Lung (tissue), 12 donors: ENCODE results near the gene PPP1R3D. TPM values are rescaled to one million over a fixed set of nuclear protein-coding genes. Genes with fewer than 3 reads are reported as not detected.
A peak's percentile ranks its signal among the peaks of the same experiment; 100 is the strongest.

ENCODE experiments used
- ATAC-seq: fragments of 200-7000 bp; cut with Tn5 transposase; one replicate; pipeline ENCODE4 v1.9.1; 2020; ENCODE audit warnings: moderate number of reproducible peaks; ENCODE audit not compliant: insufficient read depth, low FRiP score
- DNase-seq, 3 donors: peaks; one replicate each; pipeline ENCODE4 v3.0.0-alpha.2; 2013 to 2017
- H3K27ac ChIP-seq, 2 donors: one replicate each; pipeline ENCODE4 v1.5.1; 2013; ENCODE audit warnings: mild to moderate bottlenecking in 2 of 2, moderate library complexity in 2 of 2, control low read depth in 1 of 2, inconsistent platforms in 1 of 2, low read depth in 1 of 2, low read length in 1 of 2
- H3K27me3 ChIP-seq, 3 donors: one replicate each; pipeline ENCODE4 v1.5.1; 2013; ENCODE audit warnings: low read length in 2 of 3; ENCODE audit not compliant: control insufficient read depth in 3 of 3, insufficient read depth in 3 of 3
- H3K36me3 ChIP-seq, 4 donors: one replicate each; pipeline ENCODE4 v1.5.1; 2013; ENCODE audit warnings: low read length in 4 of 4, mild to moderate bottlenecking in 1 of 4, moderate library complexity in 1 of 4; ENCODE audit not compliant: control insufficient read depth in 4 of 4, insufficient read depth in 4 of 4
- H3K4me1 ChIP-seq, 5 donors: one replicate each; pipeline ENCODE4 v1.5.1; 2013; ENCODE audit warnings: low read length in 5 of 5, mild to moderate bottlenecking in 2 of 5, moderate library complexity in 1 of 5; ENCODE audit not compliant: control insufficient read depth in 5 of 5, insufficient read depth in 5 of 5
- H3K4me3 ChIP-seq: one replicate; pipeline ENCODE4 v1.5.1; 2013; ENCODE audit warnings: mild to moderate bottlenecking, control low read depth, moderate library complexity
- H3K9ac ChIP-seq, 2 donors: one replicate each; pipeline ENCODE4 v1.5.1; 2013; ENCODE audit warnings: low read length in 2 of 2, control low read depth in 1 of 2; ENCODE audit not compliant: insufficient read depth in 1 of 2
- H3K9me3 ChIP-seq, 4 donors: one replicate each; pipeline ENCODE4 v1.5.1; 2013; ENCODE audit warnings: low read length in 3 of 4, mild to moderate bottlenecking in 1 of 4, moderate library complexity in 1 of 4; ENCODE audit not compliant: control insufficient read depth in 4 of 4, insufficient read depth in 3 of 4
- WGBS, 2 donors: extraction: QIAGEN DNeasy Blood & Tissue Kit; methylation state at CpG; one replicate each; pipeline ENCODE4 v1.1.7; 2013; 5-methylcytosine and 5-hydroxymethylcytosine counted together
- polyA plus RNA-seq, 2 donors: library from polyadenylated mRNA; stranded (reverse); fragments of 200-250 nt; gene quantifications; one replicate each; pipeline ENCODE4 v1.2.1, GENCODE V29; 2013
- total RNA-seq, 2 donors: library from RNA; depleted of rRNA in 1 of 2; stranded (reverse); fragments of >200 nt in 1 of 2; gene quantifications; one replicate each; pipeline ENCODE4 v1.2.1, GENCODE V29; 2014 to 2021
- TF ChIP-seq, protein P1 (sequence below): IDR thresholded peaks from 2 replicates; pipeline ENCODE4 v1.5.1; 2012; ENCODE audit warnings: mild to moderate bottlenecking; ENCODE audit errors: control extremely low read depth, extremely low read depth
- donor health status: control.
- donor health status: control.
- donor health status: Bipolar disorder and iron deficiency.
- donor health status: healthy.
- donor health status: DM: yes; HTN: yes; CAD: no.

PPP1R3D gene
- total and polyA plus RNA-seq, 4 donors, result 3.8 to 11.8 (median 8.1) TPM

DNA sequence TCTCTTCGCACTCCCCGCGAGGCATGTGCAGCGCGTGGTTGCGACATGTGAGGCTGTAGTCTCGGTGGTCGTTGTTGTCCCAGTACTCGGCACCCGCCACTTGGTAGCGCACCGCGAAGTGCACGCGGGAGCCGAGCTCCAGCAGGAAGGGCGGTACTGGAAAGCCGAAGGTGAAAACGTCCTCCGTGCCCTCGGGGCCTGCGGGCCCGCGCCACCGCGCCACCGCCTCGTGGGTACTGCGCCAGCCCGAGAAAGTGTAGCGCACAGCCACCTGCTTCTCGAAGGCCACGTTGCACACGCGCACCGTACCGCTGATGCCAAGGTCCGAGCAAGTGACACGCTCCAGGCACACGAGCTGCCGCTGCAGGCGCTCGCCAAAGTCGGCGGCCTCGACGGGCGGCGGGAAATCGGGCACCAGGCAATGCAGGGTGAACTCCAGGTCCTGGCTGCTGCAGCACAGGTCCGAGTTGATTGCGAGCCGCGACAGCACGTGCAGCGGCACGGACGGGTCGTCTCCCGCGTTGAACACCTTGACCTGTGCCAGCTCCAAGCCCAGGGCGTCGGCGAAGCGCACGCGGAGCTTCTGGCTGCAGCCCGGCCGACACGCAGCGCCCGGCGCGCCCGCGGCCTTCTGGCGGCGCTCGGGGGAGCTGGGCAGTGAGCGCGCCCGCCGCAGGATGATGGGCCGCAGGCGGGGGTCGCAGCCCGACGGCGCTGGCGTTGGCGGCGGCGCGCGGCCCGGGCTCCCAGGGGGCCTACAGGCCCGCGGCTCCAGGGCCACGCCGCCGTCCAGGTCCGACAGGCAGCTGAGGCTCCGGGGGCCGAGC, 840 bp downstream of the PPP1R3D start:
- Histone ChIP-seq H3K9me3 (no peaks in the 10 kb centered on the region), H3K36me3 (peaks cover 0 to 10% (median 4%) of the 10 kb centered on the region in 4 donors), H3K4me1 (peaks cover 8 to 54% (median 21%) of the 10 kb centered on the region in 5 donors), H3K27me3 (no peaks in the 10 kb centered on the region), H3K9ac (peak overlapping the region in 1 of 2 donors; percentile 68), H3K27ac (peak overlapping the region; percentile 97 to 100), H3K4me3 (peak overlapping the region; percentile 73)
- DNase-seq, result peak in 1 of 3 donors; percentile 34
- ATAC-seq, result peak; percentile 33
- WGBS, 2 donors, result 46 to 53% methylated on average over 88 to 104 of the region's 104 CpGs
- TF ChIP-seq, protein P1, sequence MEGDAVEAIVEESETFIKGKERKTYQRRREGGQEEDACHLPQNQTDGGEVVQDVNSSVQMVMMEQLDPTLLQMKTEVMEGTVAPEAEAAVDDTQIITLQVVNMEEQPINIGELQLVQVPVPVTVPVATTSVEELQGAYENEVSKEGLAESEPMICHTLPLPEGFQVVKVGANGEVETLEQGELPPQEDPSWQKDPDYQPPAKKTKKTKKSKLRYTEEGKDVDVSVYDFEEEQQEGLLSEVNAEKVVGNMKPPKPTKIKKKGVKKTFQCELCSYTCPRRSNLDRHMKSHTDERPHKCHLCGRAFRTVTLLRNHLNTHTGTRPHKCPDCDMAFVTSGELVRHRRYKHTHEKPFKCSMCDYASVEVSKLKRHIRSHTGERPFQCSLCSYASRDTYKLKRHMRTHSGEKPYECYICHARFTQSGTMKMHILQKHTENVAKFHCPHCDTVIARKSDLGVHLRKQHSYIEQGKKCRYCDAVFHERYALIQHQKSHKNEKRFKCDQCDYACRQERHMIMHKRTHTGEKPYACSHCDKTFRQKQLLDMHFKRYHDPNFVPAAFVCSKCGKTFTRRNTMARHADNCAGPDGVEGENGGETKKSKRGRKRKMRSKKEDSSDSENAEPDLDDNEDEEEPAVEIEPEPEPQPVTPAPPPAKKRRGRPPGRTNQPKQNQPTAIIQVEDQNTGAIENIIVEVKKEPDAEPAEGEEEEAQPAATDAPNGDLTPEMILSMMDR, result no peak

DNA sequence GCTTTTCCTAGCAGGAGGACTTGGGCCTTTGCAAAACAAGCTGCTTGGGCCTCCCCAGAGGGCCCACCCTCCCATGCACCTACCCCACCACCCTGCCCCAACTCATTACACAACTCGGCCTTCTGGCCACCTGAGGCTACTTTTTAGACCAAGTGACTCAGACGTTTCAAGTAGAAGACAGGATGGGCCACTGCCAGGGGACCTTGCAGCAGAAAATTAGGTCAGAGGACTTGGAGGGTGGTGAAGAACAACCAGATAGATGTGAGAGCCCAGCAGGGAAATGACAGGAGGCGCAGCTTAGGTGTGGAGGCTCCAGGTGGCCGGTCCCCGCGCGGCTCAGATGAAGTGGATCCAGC, 1.4 kb downstream of the PPP1R3D start:
- ATAC-seq, result no peak
- Histone ChIP-seq H3K27me3 (no peaks in the 10 kb centered on the region), H3K27ac (peak overlapping the region in 1 of 2 donors; percentile 97), H3K4me1 (peaks cover 8 to 53% (median 20%) of the 10 kb centered on the region in 5 donors), H3K9me3 (no peaks in the 10 kb centered on the region), H3K9ac (no peak overlapping the region), H3K4me3 (no peak overlapping the region), H3K36me3 (peaks cover 0 to 5% (median 3%) of the 10 kb centered on the region in 4 donors)
- WGBS, 2 donors, result 79 to 84% methylated on average over 7 of the region's 7 CpGs
- TF ChIP-seq, protein P1, result no peak
- no peak for DNase-seq

DNA sequence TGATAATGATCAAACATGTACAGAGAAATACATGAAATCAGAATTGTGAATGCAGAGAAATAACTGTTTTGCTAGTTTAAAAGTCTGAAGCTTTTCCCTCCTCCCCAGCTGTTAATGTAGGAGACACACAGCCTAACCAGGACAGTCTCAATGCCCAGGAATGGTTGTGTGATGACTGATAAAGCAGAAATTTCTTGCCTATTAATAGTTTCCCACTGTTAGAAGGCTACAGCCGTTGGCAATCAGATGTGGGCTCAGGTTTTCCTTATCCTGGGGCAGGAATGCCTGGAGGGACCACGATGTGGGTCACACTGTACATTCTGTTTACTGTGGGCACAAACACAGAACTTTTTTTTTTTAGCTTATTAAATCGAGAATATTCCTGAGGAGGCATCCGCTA, 1.9 kb downstream of the PPP1R3D start:
- H3K4me3 ChIP-seq, result no peak overlapping the region
- no peak for ATAC-seq
- TF ChIP-seq, protein P1, result no peak
- H3K4me1 ChIP-seq, result peaks cover 11 to 53% (median 20%) of the 10 kb centered on the region in 5 donors
- WGBS, 2 donors, result 74 to 84% methylated on average over 4 of the region's 4 CpGs
- H3K27me3 ChIP-seq, result no peaks in the 10 kb centered on the region
- no peak overlapping the region for H3K9ac ChIP-seq
- DNase-seq, result no peak
- H3K36me3 ChIP-seq, result peaks cover 0 to 5% (median 3%) of the 10 kb centered on the region in 4 donors
- H3K27ac ChIP-seq, result peak overlapping the region in 1 of 2 donors; percentile 97
- H3K9me3 ChIP-seq, result no peaks in the 10 kb centered on the region
